HG02623 (cell line): Measurements from ENCODE around the gene ATP11A.
"Not testable (repeated sequence)": the region's sequence is repeated elsewhere in the genome, so short reads cannot be mapped to it uniquely, and the experiment has no call there.

Experiments used
- ATAC-seq: cut with Tn5 transposase; IDR thresholded peaks from one replicate; pipeline ENCODE4 v1.9.1; 2021; ENCODE audit warnings: moderate library complexity; ENCODE audit not compliant: unreplicated experiment

Gene ATP11A

GRCh38 chr13:112873851-112874750, 184.3 kb downstream of the ATP11A start:
- peak; percentile 86 for ATAC-seq

- no peak for ATAC-seq
These were observed 185.0 kb downstream of the ATP11A start for GRCh38 chr13:112874751-112875300.

- ATAC-seq = no peak
These were observed 185.8 kb downstream of the ATP11A start for GRCh38 chr13:112875627-112876026.

- ATAC-seq = no peak
These were observed 186.6 kb downstream of the ATP11A start for GRCh38 chr13:112876305-112877000.

GRCh38 chr13:112877066-112877465, 187.2 kb downstream of the ATP11A start:
- no peak for ATAC-seq

- ATAC-seq = no peak
These were observed 187.7 kb downstream of the ATP11A start for GRCh38 chr13:112877539-112877938.

- no peak for ATAC-seq
These were observed 188.4 kb downstream of the ATP11A start for GRCh38 chr13:112877976-112878955.

GRCh38 chr13:112879283-112879833, 189.5 kb downstream of the ATP11A start:
- no peak for ATAC-seq

GRCh38 chr13:112880221-112880641, 190.4 kb downstream of the ATP11A start:
- ATAC-seq = no peak

GRCh38 chr13:112880976-112881540, 191.2 kb downstream of the ATP11A start:
- ATAC-seq = no peak

GRCh38 chr13:112881656-112882554, 192.1 kb downstream of the ATP11A start:
- no peak for ATAC-seq

GRCh38 chr13:112882555-112883024, 192.8 kb downstream of the ATP11A start:
- ATAC-seq = no peak

- ATAC-seq = no peak
These were observed 193.6 kb downstream of the ATP11A start for GRCh38 chr13:112883241-112883945.

- ATAC-seq = not testable (repeated sequence)
These were observed 194.9 kb downstream of the ATP11A start for GRCh38 chr13:112884700-112885099.

- ATAC-seq = no peak
These were observed 195.5 kb downstream of the ATP11A start for GRCh38 chr13:112885242-112885781.

GRCh38 chr13:112885782-112886268, 196.0 kb downstream of the ATP11A start:
- ATAC-seq = no peak

GRCh38 chr13:112887151-112887550, 197.3 kb downstream of the ATP11A start:
- no peak for ATAC-seq

GRCh38 chr13:112887557-112887991, 197.7 kb downstream of the ATP11A start:
- no peak for ATAC-seq
